NCI-H2196 (cell line): ENCODE data around the gene UBN2.
"Not testable (repeated sequence)": the region's sequence is repeated elsewhere in the genome, so short reads cannot be mapped to it uniquely, and the experiment has no call there.

ENCODE experiments used
- DNase-seq: peaks from one replicate; lab custom pipeline; 2025; ENCODE audit not compliant: unreplicated experiment; lab: John Stamatoyannopoulos, UW

The UBN2 gene

GRCh38 chr7:139230774-139231512 is at the start of gene UBN2:
Gene UBN2 (plus strand): TSS chr7:139231237. CDS start chr7:139231485, 248 bp downstream.
- DNase-seq, result peak; percentile 97

DNA sequence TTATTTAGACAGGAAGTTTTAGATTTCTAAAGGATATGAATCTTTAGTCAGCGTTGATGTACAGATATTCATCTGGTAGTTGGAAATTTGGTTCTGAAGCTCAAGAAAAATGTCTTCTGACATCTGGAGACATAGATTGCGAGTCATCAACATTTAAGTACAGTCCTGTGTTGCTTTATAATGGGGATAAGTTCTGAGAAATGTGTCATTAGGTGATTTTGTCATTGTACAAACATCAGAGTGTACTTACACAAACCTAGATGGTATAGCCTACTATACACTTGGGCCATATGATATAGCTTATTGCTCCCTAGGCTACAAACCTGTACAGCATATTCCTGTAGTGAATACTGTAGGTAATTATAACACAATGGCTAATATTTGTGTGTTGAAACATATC is 49.6 kb upstream of the UBN2 start:
- no peak for DNase-seq

GRCh38 chr7:139182363-139182762 is 48.7 kb upstream of the UBN2 start:
- no peak for DNase-seq

DNA sequence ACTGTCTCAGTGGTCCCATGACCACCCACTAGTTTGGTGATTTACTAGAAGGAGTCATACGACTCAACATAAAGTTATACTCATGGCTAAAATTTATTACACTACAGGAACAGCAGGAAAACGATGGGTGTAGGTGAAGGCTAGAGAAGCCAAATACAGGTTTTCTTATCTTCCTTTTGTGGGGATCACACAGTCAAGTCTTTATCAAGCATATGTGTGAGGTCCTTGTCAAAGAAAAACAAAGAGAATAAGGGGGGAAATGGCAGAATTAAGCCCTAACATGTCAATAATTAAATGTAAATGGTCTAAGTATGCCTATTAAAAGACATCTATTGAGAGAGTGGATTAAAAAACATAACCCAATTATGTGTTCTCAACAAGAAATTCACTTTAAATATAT is 47.8 kb upstream of the UBN2 start:
- DNase-seq, result no peak

DNA sequence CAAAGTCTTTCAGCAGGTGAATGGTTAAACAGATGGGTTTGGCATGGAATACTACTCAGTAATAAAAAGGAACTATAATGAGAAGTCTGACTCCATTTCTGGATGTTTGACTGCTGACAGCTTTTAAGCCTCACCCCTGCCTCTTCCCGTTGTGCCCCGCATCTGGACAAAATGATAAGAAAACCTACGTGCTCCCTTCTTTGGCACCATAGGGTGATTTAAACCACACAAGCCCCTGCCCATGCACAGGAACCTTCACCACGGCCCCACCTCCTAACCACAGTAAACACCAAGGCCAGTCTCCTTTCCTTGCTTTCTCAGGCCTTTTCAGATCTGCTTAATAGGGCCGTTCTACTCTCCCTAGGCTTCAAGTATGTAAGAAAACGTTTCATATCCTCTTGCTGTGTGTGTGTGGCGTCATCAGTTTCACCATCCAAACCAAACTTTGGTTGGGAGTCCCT is 47.1 kb upstream of the UBN2 start:
- DNase-seq, result no peak

DNA sequence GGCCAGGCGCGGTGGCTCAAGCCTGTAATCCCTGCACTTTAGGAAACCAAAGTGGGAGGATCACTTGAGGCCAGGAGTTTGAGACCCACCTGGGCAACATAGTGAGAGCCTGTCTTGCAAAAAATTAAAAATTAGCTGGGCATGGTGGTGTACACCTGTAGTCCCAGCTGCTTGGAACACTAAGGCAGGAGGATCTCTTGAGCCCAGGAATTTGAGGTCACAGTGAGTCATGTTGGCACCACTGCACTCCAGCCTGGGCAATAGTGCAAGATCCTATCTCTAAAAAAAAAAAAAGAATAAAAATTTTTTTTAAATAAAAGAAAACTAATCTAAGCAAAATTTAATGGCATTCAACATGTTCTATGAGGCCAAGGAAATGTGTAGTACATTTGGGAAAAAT is 44.9 kb upstream of the UBN2 start:
- no peak for DNase-seq

DNA sequence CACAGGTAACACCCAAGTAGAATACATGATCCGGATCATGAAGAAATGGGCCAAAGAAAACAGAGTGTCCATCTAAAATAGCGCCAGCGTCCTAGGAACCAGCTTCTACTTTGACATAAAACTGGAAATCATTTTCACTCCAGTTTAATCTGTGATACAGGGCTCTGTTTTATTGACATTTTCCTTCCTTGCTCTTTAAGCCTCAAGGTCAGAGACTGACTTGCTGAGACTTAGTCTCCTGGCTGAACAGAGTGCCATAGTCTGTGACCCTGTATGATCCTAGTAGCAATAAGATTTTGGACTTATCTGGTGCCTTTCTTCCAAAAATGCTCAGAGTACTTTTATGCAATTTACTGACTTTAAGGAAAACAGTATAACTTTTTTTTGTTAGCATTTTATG is 41.7 kb upstream of the UBN2 start:
- DNase-seq, result no peak

DNA sequence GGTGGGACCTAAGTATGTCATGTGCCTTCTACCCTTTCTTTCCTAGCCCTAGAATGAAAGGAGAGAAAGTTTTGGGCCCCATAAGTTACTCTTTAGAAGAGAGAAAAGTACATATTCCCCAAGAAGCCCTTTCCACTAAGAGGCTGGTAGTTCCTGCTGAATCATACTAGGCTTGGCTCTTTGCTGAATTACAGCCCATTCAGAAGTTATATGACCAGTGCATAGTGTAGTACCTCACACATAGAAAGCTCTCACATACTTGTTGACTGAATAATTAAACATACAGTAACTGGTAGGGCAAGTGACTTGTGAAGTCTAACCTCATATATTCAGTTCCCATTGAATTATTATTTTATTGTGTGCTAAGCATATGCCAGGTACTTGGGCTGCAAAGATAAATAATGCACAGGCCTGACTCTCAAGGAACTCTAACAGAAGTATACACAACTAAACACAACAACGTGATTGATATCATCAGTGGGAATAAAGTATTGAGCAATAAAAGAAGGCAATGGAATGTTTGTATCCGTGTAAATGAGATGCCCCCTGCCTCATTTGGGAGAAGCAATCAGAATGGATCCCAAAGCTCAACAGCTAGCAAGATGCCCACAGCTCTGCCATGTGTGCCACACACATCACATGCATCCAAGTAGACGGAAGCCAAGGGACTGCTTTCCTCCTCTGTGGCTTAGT is 38.9 kb upstream of the UBN2 start:
- DNase-seq, result no peak

DNA sequence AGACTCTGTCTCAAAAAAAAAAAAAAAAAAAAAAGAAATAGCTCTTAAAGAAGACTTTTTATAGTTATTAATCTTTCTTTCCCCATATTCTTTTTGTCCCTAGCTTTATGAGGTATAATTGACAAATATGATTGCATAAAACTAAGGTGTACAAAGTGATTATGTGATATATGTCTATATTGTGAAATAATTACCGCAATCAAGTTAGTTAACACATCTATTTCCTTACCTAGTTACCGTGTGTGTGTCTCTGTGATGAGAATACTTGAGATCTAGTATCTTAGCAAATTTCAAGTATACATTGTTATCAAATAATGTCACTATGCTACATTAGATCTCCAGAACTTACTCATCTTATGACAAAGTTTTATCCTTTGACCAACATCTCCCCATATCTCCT is 30.7 kb upstream of the UBN2 start:
- DNase-seq, result no peak

DNA sequence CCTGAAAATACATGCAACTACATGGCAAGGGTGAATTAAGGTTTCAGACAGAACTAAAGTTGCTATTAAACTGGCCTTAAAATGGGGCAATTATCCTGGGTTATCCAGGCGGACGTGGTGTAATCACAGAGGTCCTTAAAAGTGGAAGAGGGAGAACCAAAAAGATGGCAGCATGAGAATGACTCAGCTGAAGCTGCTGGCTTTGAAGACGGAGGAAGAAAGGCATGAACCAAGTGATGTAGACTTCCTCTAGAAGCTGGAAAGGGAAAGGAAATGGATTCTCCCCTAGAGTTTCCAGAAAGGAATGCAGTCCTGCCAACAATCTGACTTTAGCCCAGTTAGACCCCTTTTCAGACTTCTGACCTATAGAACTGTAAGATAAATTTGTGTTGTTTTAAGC is 27.0 kb upstream of the UBN2 start:
- no peak for DNase-seq

GRCh38 chr7:139205843-139206242 is 25.2 kb upstream of the UBN2 start:
- DNase-seq, result no peak

GRCh38 chr7:139212133-139212532 is 18.9 kb upstream of the UBN2 start:
- DNase-seq, result no peak

- DNase-seq, result not testable (repeated sequence)
These were observed 17.5 kb upstream of the UBN2 start for GRCh38 chr7:139213489-139213888.

- no peak for DNase-seq
These were observed 12.9 kb upstream of the UBN2 start for GRCh38 chr7:139218173-139218572.

GRCh38 chr7:139224219-139224618 is 6.8 kb upstream of the UBN2 start:
- DNase-seq, result no peak

GRCh38 chr7:139224836-139225235 is 6.2 kb upstream of the UBN2 start:
- DNase-seq, result not testable (repeated sequence)

DNA sequence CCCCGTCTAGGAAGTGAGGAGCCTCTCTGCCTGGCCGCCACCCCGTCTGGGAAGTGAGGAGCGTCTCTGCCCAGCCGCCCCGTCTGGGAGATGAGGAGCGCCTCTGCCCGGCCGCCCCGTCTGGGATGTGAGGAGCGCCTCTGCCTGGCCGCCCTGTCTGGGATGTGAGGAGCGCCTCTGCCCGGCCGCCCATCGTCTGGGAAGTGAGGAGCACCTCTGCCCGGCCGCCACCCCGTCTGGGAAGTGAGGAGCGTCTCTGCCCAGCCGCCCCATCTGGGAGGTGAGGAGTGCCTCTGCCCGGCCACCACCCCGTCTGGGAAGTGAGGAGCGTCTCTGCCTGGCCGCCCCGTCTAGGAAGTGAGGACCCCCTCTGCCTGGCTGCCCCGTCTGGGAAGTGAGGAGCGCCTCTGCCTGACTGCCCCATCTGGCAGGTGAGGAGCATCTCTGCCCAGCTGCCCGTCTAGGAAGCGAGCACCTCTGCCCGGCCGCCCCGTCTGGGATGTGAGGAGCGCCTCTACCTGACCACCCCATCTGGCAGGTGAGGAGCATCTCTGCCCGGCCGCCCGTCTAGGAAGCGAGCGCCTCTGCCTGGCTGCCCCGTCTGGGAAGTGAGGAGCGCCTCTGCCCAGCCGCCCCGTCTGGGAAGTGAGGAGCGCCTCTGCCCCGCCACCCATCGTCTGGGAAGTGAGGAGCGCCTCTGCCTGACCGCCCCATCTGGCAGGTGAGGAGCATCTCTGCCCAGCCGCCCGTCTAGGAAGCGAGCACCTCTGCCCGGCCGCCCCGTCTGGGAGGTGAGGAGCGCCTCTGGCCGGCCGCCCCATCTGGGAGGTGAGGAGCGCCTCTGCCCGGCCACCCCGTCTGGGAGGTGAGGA is 5.5 kb upstream of the UBN2 start:
- DNase-seq, result not testable (repeated sequence)

DNA sequence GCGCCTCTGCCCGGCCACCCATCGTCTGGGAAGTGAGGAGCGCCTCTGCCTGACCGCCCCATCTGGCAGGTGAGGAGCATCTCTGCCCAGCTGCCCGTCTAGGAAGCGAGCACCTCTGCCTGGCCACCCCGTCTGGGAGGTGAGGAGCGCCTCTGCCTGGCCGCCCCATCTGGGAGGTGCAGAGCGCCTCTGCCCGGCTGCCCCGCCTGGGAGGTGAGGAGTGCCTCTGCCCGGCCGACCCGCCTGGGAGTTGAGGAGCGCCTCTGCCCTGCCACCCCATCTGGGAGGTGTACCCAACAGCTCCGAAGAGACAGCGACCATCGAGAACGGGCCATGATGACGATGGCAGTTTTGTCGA is 4.9 kb upstream of the UBN2 start:
- DNase-seq, result not testable (repeated sequence)

GRCh38 chr7:139226988-139227488 is 4.0 kb upstream of the UBN2 start:
- not testable (repeated sequence) for DNase-seq

- DNase-seq, result no peak
These were observed 1.0 kb upstream of the UBN2 start for GRCh38 chr7:139230023-139230422.

DNA sequence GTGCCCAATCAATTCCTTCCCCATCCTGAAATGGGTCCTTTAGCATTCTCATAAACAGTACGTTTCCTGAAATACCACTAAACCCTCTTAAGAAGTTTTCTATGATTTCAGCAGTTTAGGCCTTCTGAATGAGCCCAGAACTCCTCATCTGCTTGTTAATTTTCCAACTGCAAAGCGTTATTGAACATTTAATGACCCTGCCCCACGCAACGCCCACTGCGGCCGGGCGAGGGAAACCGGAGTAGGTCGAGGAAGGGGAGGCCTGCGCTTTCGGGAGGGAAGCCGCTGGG is 608 bp upstream of the UBN2 start:
- no peak for DNase-seq
